Chondrocyte (in vitro differentiated cells): ENCODE data around the gene RAP1GDS1. TPM values are rescaled to one million over a fixed set of nuclear protein-coding genes. Genes with fewer than 3 reads are reported as not detected.
"Not testable (repeated sequence)": the region's sequence is repeated elsewhere in the genome, so short reads cannot be mapped to it uniquely, and the experiment has no call there.

Experiments
- DNase-seq: peaks from one replicate; pipeline ENCODE4 v3.0.0; 2021; ENCODE audit warnings: mixed read lengths, low spot score
- H3K27ac Mint-ChIP-seq: one replicate; pipeline ENCODE4 v1.8.0; 2021; ENCODE audit warnings: mild to moderate bottlenecking, moderate library complexity, mixed read lengths; ENCODE audit not compliant: unreplicated experiment
- H3K27me3 Mint-ChIP-seq: 2 replicates; pipeline ENCODE4 v1.8.0; 2021; ENCODE audit warnings: low read depth, mixed read lengths
- H3K36me3 Mint-ChIP-seq: 2 replicates; pipeline ENCODE4 v1.8.0; 2021; ENCODE audit warnings: low read depth, mixed read lengths
- H3K4me1 Mint-ChIP-seq: 2 replicates; pipeline ENCODE4 v1.8.0; 2021; ENCODE audit warnings: low read depth, mild to moderate bottlenecking, mixed read lengths
- H3K4me3 Mint-ChIP-seq: one replicate; pipeline ENCODE4 v1.8.0; 2021; ENCODE audit warnings: mild to moderate bottlenecking, moderate library complexity, mixed read lengths; ENCODE audit not compliant: unreplicated experiment
- H3K9me3 Mint-ChIP-seq: 2 replicates; pipeline ENCODE4 v1.8.0; 2021; ENCODE audit warnings: low read depth, mixed read lengths
- total RNA-seq: library from RNA; stranded (reverse); gene quantifications from 3 replicates; pipeline ENCODE4 v1.2.1, GENCODE V29; 2021
- TF ChIP-seq, protein P1 (sequence below): fragments of 200-600 bp; sonication (generic); IDR thresholded peaks from 2 replicates; pipeline ENCODE4 v1.5.0; 2021; ENCODE audit warnings: antibody characterized with exemption, mild to moderate bottlenecking, moderate library complexity

The RAP1GDS1 gene
- total RNA-seq, 1 donor from 2014 or later = 89.5 TPM

DNA sequence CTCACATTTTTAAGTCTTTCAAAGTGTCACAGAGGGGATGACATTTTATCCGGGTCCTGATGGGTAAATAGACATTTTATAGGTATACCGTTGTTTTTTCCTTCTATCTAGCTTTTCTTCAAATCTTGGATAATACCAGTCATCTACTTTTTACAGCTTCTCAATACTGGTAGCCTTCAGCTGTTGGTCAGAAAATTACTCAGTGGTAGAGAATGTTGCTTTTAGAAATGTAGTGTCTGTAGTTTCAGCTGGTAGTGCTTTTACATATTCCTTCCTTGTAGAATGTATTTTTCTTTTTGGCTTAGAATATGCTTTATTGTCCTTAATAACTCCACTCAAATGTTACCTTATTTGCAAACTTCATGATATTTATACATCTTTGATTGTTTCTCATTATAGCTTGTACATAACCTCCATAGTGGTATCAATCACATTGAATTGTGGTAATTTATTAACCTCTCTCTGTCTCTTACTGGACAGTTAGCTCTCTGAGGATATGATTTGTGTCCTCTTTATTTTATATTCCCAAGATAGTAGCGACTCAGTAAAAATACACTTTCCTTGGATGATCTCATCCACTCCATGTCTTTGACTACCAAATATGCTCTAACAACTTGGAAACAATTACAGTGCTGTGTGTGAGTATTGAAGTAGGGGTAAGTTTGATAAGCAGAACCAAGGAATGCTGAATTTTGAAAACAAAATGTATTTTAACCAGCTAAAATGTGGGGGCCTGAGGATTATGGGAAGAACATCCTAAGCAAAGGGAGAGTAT is 53.8 kb downstream of the RAP1GDS1 start:
- Mint-ChIP-seq H3K4me1 (peaks cover 4% of the 10 kb centered on the region), H3K27ac (no peak overlapping the region), H3K27me3 (no peaks in the 10 kb centered on the region), H3K36me3 (peaks cover 4% of the 10 kb centered on the region), H3K4me3 (no peak overlapping the region), H3K9me3 (peaks cover 3% of the 10 kb centered on the region)
- no peak for DNase-seq
- TF ChIP-seq, protein P1, sequence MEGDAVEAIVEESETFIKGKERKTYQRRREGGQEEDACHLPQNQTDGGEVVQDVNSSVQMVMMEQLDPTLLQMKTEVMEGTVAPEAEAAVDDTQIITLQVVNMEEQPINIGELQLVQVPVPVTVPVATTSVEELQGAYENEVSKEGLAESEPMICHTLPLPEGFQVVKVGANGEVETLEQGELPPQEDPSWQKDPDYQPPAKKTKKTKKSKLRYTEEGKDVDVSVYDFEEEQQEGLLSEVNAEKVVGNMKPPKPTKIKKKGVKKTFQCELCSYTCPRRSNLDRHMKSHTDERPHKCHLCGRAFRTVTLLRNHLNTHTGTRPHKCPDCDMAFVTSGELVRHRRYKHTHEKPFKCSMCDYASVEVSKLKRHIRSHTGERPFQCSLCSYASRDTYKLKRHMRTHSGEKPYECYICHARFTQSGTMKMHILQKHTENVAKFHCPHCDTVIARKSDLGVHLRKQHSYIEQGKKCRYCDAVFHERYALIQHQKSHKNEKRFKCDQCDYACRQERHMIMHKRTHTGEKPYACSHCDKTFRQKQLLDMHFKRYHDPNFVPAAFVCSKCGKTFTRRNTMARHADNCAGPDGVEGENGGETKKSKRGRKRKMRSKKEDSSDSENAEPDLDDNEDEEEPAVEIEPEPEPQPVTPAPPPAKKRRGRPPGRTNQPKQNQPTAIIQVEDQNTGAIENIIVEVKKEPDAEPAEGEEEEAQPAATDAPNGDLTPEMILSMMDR = no peak

DNA sequence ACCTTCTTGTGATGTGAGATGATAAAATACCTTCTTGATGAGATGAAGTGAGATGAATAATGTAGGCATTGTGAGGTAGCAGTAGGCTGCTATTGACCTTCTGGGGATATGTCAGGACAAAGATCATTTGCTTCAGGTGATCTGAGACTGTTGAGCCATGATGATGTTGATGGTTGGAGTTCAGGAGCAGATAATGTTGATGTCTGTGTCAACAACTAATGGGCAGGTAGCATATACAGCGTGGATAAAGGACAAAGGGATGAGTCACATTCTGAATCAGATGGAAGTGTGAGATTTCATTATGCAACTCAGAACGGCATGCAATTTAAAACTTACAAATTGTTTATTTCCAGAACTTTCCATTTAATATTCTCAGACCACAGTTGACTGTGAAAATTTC is 57.3 kb downstream of the RAP1GDS1 start:
- TF ChIP-seq, protein P1 = no peak
- no peaks in the 10 kb centered on the region for H3K27me3 Mint-ChIP-seq
- DNase-seq = no peak
- H3K9me3 Mint-ChIP-seq = peaks cover 6% of the 10 kb centered on the region
- no peaks in the 10 kb centered on the region for H3K4me1 Mint-ChIP-seq
- H3K27ac Mint-ChIP-seq = no peak overlapping the region
- no peak overlapping the region for H3K4me3 Mint-ChIP-seq
- peaks cover 7% of the 10 kb centered on the region for H3K36me3 Mint-ChIP-seq

DNA sequence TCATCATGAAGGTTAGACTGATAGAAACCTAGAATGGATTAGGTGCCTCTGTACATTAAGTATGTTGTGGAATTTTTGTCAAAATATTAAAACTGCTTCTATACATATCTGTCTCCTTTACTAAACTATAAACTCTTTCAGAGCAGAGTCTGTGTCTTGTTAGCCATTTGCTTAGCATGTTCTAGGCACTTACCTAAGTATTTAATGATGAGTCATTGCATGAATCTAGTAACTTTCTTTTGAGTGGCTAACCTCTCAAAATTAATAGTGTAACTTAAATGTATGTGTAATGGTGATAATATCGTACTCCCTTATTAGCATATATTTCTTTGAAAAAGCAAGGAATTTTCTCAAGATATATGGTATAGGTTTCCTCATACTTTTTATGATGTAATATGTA is 57.8 kb downstream of the RAP1GDS1 start:
- H3K27ac Mint-ChIP-seq = no peak overlapping the region
- TF ChIP-seq, protein P1 = no peak
- H3K36me3 Mint-ChIP-seq = peaks cover 7% of the 10 kb centered on the region
- no peaks in the 10 kb centered on the region for H3K4me1 Mint-ChIP-seq
- DNase-seq = no peak
- H3K9me3 Mint-ChIP-seq = peaks cover 6% of the 10 kb centered on the region
- no peaks in the 10 kb centered on the region for H3K27me3 Mint-ChIP-seq
- no peak overlapping the region for H3K4me3 Mint-ChIP-seq

DNA sequence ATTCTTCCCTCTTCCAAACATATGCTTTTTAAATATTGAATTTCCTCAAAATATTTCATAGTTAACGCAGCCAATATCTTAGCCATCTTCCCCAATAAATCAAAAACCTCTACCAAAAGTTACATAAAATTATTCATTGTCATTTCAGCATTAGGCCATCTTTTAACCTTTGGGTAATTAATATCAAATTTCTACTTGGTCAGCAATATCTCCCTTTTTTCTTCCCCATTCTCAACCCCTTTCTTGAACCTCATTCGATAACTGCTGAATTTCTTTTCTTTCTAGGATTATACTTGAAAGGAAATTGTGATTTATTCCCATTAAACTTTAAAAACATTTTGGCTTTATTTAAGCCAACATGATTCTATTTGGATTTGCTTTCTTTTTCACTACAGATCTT is 65.0 kb downstream of the RAP1GDS1 start:
- peaks cover 3% of the 10 kb centered on the region for H3K36me3 Mint-ChIP-seq
- no peak overlapping the region for H3K4me3 Mint-ChIP-seq
- peak overlapping the region; percentile 33 for H3K27ac Mint-ChIP-seq
- DNase-seq = no peak
- H3K27me3 Mint-ChIP-seq = no peaks in the 10 kb centered on the region
- no peaks in the 10 kb centered on the region for H3K9me3 Mint-ChIP-seq
- TF ChIP-seq, protein P1 = no peak
- peaks cover 5% of the 10 kb centered on the region for H3K4me1 Mint-ChIP-seq

DNA sequence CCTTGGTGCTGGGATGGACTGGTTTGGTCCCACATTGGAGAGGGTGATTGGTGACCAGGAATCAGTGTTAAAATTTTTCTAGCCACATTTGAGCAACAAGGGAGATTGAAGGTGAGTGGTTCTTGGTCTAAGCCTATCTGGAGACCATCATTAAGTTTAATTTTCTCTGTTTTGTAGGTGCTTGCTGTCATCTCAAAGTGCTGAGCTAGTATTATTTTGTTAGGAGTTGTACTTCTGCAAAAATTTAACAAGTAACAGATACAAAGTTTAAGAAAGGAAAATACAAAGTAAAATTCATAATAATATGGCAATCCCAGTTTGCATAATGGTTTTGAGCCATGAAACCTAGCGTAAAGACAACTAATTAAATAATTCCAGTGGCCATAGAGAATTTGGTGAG is 66.5 kb downstream of the RAP1GDS1 start:
- no peak for DNase-seq

DNA sequence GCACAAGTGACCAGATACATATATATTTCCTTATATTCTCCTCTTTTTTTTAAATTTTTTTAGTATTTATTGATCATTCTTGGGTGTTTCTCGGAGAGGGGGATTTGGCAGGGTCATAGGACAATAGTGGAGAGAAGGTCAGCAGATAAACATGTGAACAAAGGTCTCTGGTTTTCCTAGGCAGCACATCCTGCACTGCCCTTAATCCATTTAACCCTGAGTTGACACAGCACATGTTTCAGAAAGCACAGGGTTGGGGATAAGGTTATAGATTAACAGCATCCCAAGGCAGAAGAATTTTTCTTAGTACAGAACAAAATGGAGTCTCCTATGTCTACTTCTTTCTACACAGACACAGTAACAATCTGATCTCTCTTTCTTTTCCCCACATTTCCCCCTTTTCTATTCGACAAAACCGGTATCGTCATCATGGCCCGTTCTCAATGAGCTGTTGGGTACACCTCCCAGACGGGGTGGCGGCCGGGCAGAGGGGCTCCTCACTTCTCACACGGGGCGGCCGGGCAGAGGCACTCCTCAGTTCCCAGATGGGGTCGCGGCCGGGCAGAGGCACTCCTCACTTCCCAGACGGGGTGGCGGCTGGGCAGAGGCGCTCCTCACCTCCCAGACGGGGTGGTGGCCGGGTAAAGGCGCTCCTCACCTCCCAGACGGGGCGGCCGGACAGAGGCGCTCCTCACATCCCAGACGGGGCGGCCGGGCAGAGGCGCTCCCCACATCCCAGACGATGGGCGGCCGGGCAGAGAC is 68.9 kb downstream of the RAP1GDS1 start:
- not testable (repeated sequence) for H3K4me1 Mint-ChIP-seq, H3K27me3 Mint-ChIP-seq, H3K36me3 Mint-ChIP-seq, DNase-seq, H3K27ac Mint-ChIP-seq, H3K4me3 Mint-ChIP-seq
- peaks cover 10% of the 10 kb centered on the region for H3K9me3 Mint-ChIP-seq

More for the DNA sequence above, 66.5 kb downstream of the RAP1GDS1 start:
- H3K27ac Mint-ChIP-seq = peak overlapping the region; percentile 29
- TF ChIP-seq, protein P1 = no peak
- H3K27me3 Mint-ChIP-seq = no peaks in the 10 kb centered on the region
- H3K4me1 Mint-ChIP-seq = peaks cover 5% of the 10 kb centered on the region
- peaks cover 3% of the 10 kb centered on the region for H3K36me3 Mint-ChIP-seq
- H3K4me3 Mint-ChIP-seq = no peak overlapping the region
- peaks cover 6% of the 10 kb centered on the region for H3K9me3 Mint-ChIP-seq
